GM12892 (cell line): ENCODE data around the gene NTRK3.

Experiments
- POLR2A ChIP-seq: IDR thresholded peaks from 2 replicates; pipeline ENCODE4 v1.6.1; 2011; ENCODE audit warnings: low read depth, low read length, control low read depth
- TAF1 ChIP-seq: IDR thresholded peaks from 2 replicates; pipeline ENCODE4 v1.6.1; 2011; ENCODE audit warnings: low read depth, mild to moderate bottlenecking, control low read depth, low read length, borderline replicate concordance

- TF ChIP-seq POLR2A (no peak), TAF1 (no peak)
These were observed 407.4 kb downstream of the NTRK3 start for GRCh38 chr15:87849181-87849580.
